ENCODE results near the gene RTEL1. TPM values are rescaled to one million over a fixed set of nuclear protein-coding genes. Genes with fewer than 3 reads are reported as not detected.

The RTEL1 gene
- total and polyA plus RNA-seq, 9 of the 15 experiments (the other 6 are each of a cell fraction or from before 2014, with no cell fraction given): 0.36 to 61.0 (median 17.9) TPM

DNA sequence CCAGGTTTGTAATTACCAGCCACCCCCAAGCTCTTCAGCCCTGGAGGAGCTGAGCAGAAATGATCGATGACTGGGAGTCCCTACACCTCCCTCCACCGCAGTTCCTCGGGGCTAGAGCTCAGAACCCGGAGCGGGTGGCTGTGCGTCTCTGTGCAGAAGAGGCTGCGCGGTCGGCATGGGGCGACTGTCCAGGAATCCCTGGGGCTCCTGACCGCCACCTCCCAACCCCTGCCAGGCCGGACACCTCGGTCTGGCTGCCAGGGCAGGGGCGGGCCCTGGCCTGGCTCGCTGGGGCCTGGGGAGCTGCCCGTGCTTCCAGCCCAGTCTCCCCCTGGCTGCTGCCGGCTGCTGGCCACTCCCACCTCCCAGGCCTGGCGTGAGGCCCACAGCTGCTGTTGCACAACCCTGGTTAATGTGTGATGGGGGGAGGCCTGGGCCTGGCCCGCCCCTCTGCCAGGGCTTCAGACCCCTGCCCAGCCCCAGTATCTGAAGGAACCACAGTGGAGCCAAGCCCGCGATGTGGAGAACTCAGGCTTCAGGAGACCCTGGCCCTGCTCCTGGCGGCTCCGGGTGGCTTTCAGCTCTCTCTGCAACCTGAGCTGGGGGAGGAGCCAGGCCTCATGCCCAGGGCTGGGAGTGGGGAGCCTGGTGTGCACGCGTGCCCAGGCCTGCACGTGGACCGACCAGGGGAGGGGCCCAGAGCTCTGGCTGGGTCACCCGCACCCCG lies 82.7 kb downstream of the RTEL1 start (continued):
- TF ChIP-seq, protein P1, sequence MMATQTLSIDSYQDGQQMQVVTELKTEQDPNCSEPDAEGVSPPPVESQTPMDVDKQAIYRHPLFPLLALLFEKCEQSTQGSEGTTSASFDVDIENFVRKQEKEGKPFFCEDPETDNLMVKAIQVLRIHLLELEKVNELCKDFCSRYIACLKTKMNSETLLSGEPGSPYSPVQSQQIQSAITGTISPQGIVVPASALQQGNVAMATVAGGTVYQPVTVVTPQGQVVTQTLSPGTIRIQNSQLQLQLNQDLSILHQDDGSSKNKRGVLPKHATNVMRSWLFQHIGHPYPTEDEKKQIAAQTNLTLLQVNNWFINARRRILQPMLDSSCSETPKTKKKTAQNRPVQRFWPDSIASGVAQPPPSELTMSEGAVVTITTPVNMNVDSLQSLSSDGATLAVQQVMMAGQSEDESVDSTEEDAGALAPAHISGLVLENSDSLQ (IDR thresholded peaks at IDR 0.05): peak; percentile 44; the same call in 1 of the 2 replicates

DNA sequence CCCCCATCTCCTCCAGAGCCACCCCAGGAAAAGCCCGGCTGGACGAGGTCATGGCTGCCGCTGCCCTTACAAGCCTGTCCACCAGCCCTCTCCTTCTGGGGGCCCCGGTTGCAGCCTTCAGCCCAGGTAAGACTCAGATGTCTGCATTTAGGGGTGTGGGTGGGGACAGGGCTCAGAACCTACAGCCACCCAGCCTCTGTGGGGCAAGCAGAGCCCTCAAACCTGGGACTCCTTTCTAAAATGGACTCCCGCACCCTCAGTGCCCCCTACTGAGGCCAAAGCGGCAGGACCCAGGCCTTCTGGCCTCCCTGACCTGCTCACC lies 83.2 kb downstream of the RTEL1 start:
- Histone ChIP-seq H3K4me1 (replicated peaks in 1 of 2; ENCODE audit: control insufficient read depth in 2 of 2, insufficient read depth in 2 of 2, low read length in 2 of 2) (peaks cover 11 to 78% of the 10 kb centered on the region in 2 experiments), H3K9me3 (replicated peaks; ENCODE audit: control insufficient read depth, insufficient read depth, low read depth, low read length) (no peaks in the 10 kb centered on the region), H4K20me1 (replicated peaks; ENCODE audit: control insufficient read depth, insufficient read depth, low read length) (no peaks in the 10 kb centered on the region; the same call in 1 of the 2 replicates), H3K27me3 (ENCODE audit: control insufficient read depth in 2 of 2, insufficient read depth in 2 of 2, low read length in 2 of 2) (no peaks in the 10 kb centered on the region), H3K79me2 (ENCODE audit: control insufficient read depth, insufficient read depth, low read length) (peaks cover 16% of the 10 kb centered on the region), H3K9me1 (ENCODE audit: control insufficient read depth, insufficient read depth, low read length) (no peaks in the 10 kb centered on the region), H3K27ac (ENCODE audit: extremely low read depth, low read depth, low read length) (peak overlapping the region; percentile 82), H3K4me2 (ENCODE audit: insufficient read depth, low read length) (peak overlapping the region; percentile 84), H3K36me3 (ENCODE audit: control insufficient read depth, insufficient read depth, low read length) (peaks cover 39% of the 10 kb centered on the region; the same call in 1 of the 3 replicates), H3K4me3 (peak overlapping the region; percentile 66), H3K9ac (ENCODE audit: insufficient read depth in 1 of 2, low read depth in 2 of 2, low read length in 2 of 2) (peak overlapping the region; percentile 82 to 96), H2AFZ (ENCODE audit: low read depth, low read length) (peak overlapping the region; percentile 70; the same call in 1 of the 2 replicates)
- in situ Hi-C loops (cut with MboI): no loop called here
- POLR2A ChIA-PET: interaction anchor here (0.5 to 2.0 kb wide), 11 partner anchors 9 to 205 kb away, joined by 3 to 7 read pairs (median 3); partner anchors contain the start of genes ARFRP1 and ZGPAT
- CTCF ChIA-PET (ENCODE audit: low intra/inter-chr PET ratio): no interaction called here
- WGBS (ENCODE audit: insufficient coverage, low coverage, missing lambda C conversion rate): 41% methylated on average over 6 of the region's 6 CpGs
- intact Hi-C loops (cut with micrococcal nuclease): no loop called here
- BruUV-seq (replicated peaks): no TSS peak
- ATAC-seq: no peak
- FAIRE-seq: no peak
- peak in 2 of 4 experiments; percentile 6 to 18 for DNase-seq (ENCODE audit: extremely low read depth in 1 of 4, low spot score in 3 of 4)
- TF ChIP-seq, protein P2, sequence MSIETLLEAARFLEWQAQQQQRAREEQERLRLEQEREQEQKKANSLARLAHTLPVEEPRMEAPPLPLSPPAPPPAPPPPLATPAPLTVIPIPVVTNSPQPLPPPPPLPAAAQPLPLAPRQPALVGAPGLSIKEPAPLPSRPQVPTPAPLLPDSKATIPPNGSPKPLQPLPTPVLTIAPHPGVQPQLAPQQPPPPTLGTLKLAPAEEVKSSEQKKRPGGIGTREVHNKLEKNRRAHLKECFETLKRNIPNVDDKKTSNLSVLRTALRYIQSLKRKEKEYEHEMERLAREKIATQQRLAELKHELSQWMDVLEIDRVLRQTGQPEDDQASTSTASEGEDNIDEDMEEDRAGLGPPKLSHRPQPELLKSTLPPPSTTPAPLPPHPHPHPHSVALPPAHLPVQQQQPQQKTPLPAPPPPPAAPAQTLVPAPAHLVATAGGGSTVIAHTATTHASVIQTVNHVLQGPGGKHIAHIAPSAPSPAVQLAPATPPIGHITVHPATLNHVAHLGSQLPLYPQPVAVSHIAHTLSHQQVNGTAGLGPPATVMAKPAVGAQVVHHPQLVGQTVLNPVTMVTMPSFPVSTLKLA (conservative IDR thresholded peaks at IDR 0.05): 0 out of 4 replicates have a peak, but pooled peaks of 1 of the 2 experiments have one; percentile 43
- TF ChIP-seq ZBTB8A (IDR thresholded peaks at IDR 0.05; ENCODE audit: partially characterized antibody): no peak
- 0 out of 2 replicates have a peak, but pooled peaks have one; percentile 7 for TF ChIP-seq ZNF12 (CRISPR knock-in tag; IDR thresholded peaks at IDR 0.05)
- TF ChIP-seq, protein P3, sequence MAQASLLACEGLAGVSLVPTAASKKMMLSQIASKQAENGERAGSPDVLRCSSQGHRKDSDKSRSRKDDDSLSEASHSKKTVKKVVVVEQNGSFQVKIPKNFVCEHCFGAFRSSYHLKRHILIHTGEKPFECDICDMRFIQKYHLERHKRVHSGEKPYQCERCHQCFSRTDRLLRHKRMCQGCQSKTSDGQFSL (CRISPR knock-in tag; IDR thresholded peaks at IDR 0.05): 0 out of 2 replicates have a peak, but pooled peaks have one; percentile 48
- TF ChIP-seq, protein P3 (tag; IDR thresholded peaks at IDR 0.05): no peak
- TF ChIP-seq YY1 (IDR thresholded peaks at IDR 0.05; ENCODE audit: borderline replicate concordance in 1 of 3, control insufficient read depth in 1 of 3, extremely low read depth in 1 of 3, insufficient read depth in 3 of 3, insufficient read length in 1 of 3, insufficient replicate concordance in 2 of 3, low read depth in 1 of 3, low read length in 2 of 3): peak in 1 of 3 experiments; percentile 22
- TF ChIP-seq POLR2AphosphoS2 (IDR thresholded peaks at IDR 0.05; ENCODE audit: low read length): no peak
- no peak for TF ChIP-seq CBX8 (IDR thresholded peaks at IDR 0.05; ENCODE audit: borderline replicate concordance, extremely low read depth, low read depth, low read length, poor library complexity, severe bottlenecking)
- TF ChIP-seq CREBBP (IDR thresholded peaks at IDR 0.05; ENCODE audit: low read depth, low read length): no peak
- TF ChIP-seq, protein P4, sequence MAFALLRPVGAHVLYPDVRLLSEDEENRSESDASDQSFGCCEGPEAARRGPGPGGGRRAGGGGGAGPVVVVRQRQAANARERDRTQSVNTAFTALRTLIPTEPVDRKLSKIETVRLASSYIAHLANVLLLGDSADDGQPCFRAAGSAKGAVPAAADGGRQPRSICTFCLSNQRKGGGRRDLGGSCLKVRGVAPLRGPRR (CRISPR knock-in tag; IDR thresholded peaks at IDR 0.05): no peak
